ENCODE results near the gene TOX2.

TOX2 gene

GRCh38 chr20:44064501-44065400, 150.1 kb downstream of the TOX2 start:
- POLR2A ChIA-PET, result no interaction called here
- CTCF ChIA-PET, result no interaction called here
- no peak for DNase-seq (ENCODE audit: extremely low spot score)
- no peak for TF ChIP-seq NFRKB (IDR thresholded peaks at IDR 0.05)
- no peak for TF ChIP-seq PKNOX1 (IDR thresholded peaks at IDR 0.05)
- no peak for TF ChIP-seq FOXA1 (IDR thresholded peaks at IDR 0.05)
- TF ChIP-seq ELF4 (IDR thresholded peaks at IDR 0.05), result no peak
- no peak for TF ChIP-seq SP1 (IDR thresholded peaks at IDR 0.05)
- TF ChIP-seq LEF1 (IDR thresholded peaks at IDR 0.05; ENCODE audit: borderline replicate concordance), result no peak
- no peak for TF ChIP-seq FOXK2 (IDR thresholded peaks at IDR 0.05)
- no peak for TF ChIP-seq BHLHE40 (IDR thresholded peaks at IDR 0.05; ENCODE audit: borderline replicate concordance)

GRCh38 chr20:44065401-44066340, 151.0 kb downstream of the TOX2 start:
- DNase-seq (ENCODE audit: extremely low spot score), result no peak
- no peak for TF ChIP-seq ARNT (IDR thresholded peaks at IDR 0.05)
- TF ChIP-seq SP1 (IDR thresholded peaks at IDR 0.05), result no peak
- no peak for TF ChIP-seq FOXK2 (IDR thresholded peaks at IDR 0.05)
- no peak for TF ChIP-seq TARDBP (IDR thresholded peaks at IDR 0.05)
- no peak for TF ChIP-seq NFRKB (IDR thresholded peaks at IDR 0.05)
- no peak for TF ChIP-seq FOXM1 (IDR thresholded peaks at IDR 0.05; ENCODE audit: borderline replicate concordance)
- TF ChIP-seq FOXA1 (IDR thresholded peaks at IDR 0.05), result no peak
- TF ChIP-seq LEF1 (IDR thresholded peaks at IDR 0.05; ENCODE audit: borderline replicate concordance), result no peak
- no peak for TF ChIP-seq CTBP1 (IDR thresholded peaks at IDR 0.05; ENCODE audit: borderline replicate concordance)
- no peak for TF ChIP-seq ELF4 (IDR thresholded peaks at IDR 0.05)
- TF ChIP-seq ZNF384 (IDR thresholded peaks at IDR 0.05), result no peak
- TF ChIP-seq HDGF (IDR thresholded peaks at IDR 0.05; ENCODE audit: borderline replicate concordance), result no peak
- TF ChIP-seq BHLHE40 (IDR thresholded peaks at IDR 0.05; ENCODE audit: borderline replicate concordance), result no peak
- TF ChIP-seq PKNOX1 (IDR thresholded peaks at IDR 0.05), result no peak
- no peak for TF ChIP-seq SUZ12 (IDR thresholded peaks at IDR 0.05)
- TF ChIP-seq L3MBTL2 (conservative IDR thresholded peaks at IDR 0.05), result no peak
- POLR2A ChIA-PET, result no interaction called here
- CTCF ChIA-PET, result no interaction called here

GRCh38 chr20:44066645-44067606, 152.3 kb downstream of the TOX2 start:
- ChIA-PET CTCF (no interaction called here), POLR2A (no interaction called here)
- no peak for TF ChIP-seq LEF1 (IDR thresholded peaks at IDR 0.05; ENCODE audit: borderline replicate concordance)
- TF ChIP-seq BHLHE40 (IDR thresholded peaks at IDR 0.05; ENCODE audit: borderline replicate concordance), result no peak
- no peak for TF ChIP-seq HDGF (IDR thresholded peaks at IDR 0.05; ENCODE audit: borderline replicate concordance)
- no peak for TF ChIP-seq ARNT (IDR thresholded peaks at IDR 0.05)
- no peak for TF ChIP-seq TARDBP (IDR thresholded peaks at IDR 0.05)
- no peak for TF ChIP-seq CTBP1 (IDR thresholded peaks at IDR 0.05; ENCODE audit: borderline replicate concordance)
- no peak for TF ChIP-seq FOXK2 (IDR thresholded peaks at IDR 0.05)
- no peak for TF ChIP-seq ZNF384 (IDR thresholded peaks at IDR 0.05)
- TF ChIP-seq NFRKB (IDR thresholded peaks at IDR 0.05), result no peak
- no peak for TF ChIP-seq SP1 (IDR thresholded peaks at IDR 0.05)
- no peak for TF ChIP-seq PKNOX1 (IDR thresholded peaks at IDR 0.05)
- TF ChIP-seq FOXM1 (IDR thresholded peaks at IDR 0.05; ENCODE audit: borderline replicate concordance), result no peak
- TF ChIP-seq ELF4 (IDR thresholded peaks at IDR 0.05), result no peak
- TF ChIP-seq L3MBTL2 (conservative IDR thresholded peaks at IDR 0.05), result no peak
- no peak for TF ChIP-seq SUZ12 (IDR thresholded peaks at IDR 0.05)
- DNase-seq (ENCODE audit: extremely low spot score), result no peak

- CTCF ChIA-PET, result no interaction called here
- no peak for DNase-seq (ENCODE audit: extremely low spot score)
- TF ChIP-seq FOXK2 (IDR thresholded peaks at IDR 0.05), result no peak
- TF ChIP-seq ZNF384 (IDR thresholded peaks at IDR 0.05), result no peak
- no peak for TF ChIP-seq ELF4 (IDR thresholded peaks at IDR 0.05)
- TF ChIP-seq NFRKB (IDR thresholded peaks at IDR 0.05), result no peak
- no peak for TF ChIP-seq CTBP1 (IDR thresholded peaks at IDR 0.05; ENCODE audit: borderline replicate concordance)
- TF ChIP-seq FOXM1 (IDR thresholded peaks at IDR 0.05; ENCODE audit: borderline replicate concordance), result no peak
- TF ChIP-seq LEF1 (IDR thresholded peaks at IDR 0.05; ENCODE audit: borderline replicate concordance), result no peak
- TF ChIP-seq L3MBTL2 (conservative IDR thresholded peaks at IDR 0.05), result no peak
- TF ChIP-seq HDGF (IDR thresholded peaks at IDR 0.05; ENCODE audit: borderline replicate concordance), result no peak
- no peak for TF ChIP-seq ARNT (IDR thresholded peaks at IDR 0.05)
- TF ChIP-seq BHLHE40 (IDR thresholded peaks at IDR 0.05; ENCODE audit: borderline replicate concordance), result no peak
- TF ChIP-seq PKNOX1 (IDR thresholded peaks at IDR 0.05), result no peak
- TF ChIP-seq FOXA1 (IDR thresholded peaks at IDR 0.05), result no peak
- TF ChIP-seq SUZ12 (IDR thresholded peaks at IDR 0.05), result no peak
- TF ChIP-seq TARDBP (IDR thresholded peaks at IDR 0.05), result no peak
- TF ChIP-seq SP1 (IDR thresholded peaks at IDR 0.05), result no peak
- POLR2A ChIA-PET, result no interaction called here
Observed at GRCh38 chr20:44067650-44068081, 153.0 kb downstream of the TOX2 start.
